Uterus (tissue), 4 donors: ENCODE measurements around the gene DYRK2. TPM values are rescaled to one million over a fixed set of nuclear protein-coding genes. Genes with fewer than 3 reads are reported as not detected.

Experiments
- DNase-seq, 2 donors: peaks; one replicate each; pipeline ENCODE4 v3.0.0-alpha.2; 2019 to 2020
- H3K27ac ChIP-seq, 2 donors: fragments of 200-600 bp; sonication (generic); 1 replicate in 1 of 2; 2 replicates in 1 of 2; pipeline ENCODE4 v1.5.1; 2016 to 2018
- H3K27me3 ChIP-seq, 2 donors: fragments of 200-600 bp; sonication (generic); one replicate each; pipeline ENCODE4 v1.5.1; 2018 to 2019; ENCODE audit warnings: control low read depth in 1 of 2
- H3K36me3 ChIP-seq, 2 donors: fragments of 200-600 bp; sonication (generic); one replicate each; pipeline ENCODE4 v1.5.1; 2019; ENCODE audit warnings: control low read depth in 1 of 2
- H3K4me1 ChIP-seq, 2 donors: fragments of 200-600 bp; sonication (generic); one replicate each; pipeline ENCODE4 v1.5.1; 2018 to 2019; ENCODE audit warnings: control low read depth in 1 of 2
- H3K4me3 ChIP-seq, 2 donors: fragments of 200-600 bp; sonication (generic); 1 replicate in 1 of 2; 2 replicates in 1 of 2; pipeline ENCODE4 v1.5.1; 2018 to 2019; ENCODE audit warnings: mild to moderate bottlenecking in 1 of 2
- H3K9me3 ChIP-seq, 2 donors: fragments of 200-600 bp; sonication (generic); one replicate each; pipeline ENCODE4 v1.5.1; 2019; ENCODE audit warnings: control low read depth in 1 of 2
- POLR2A ChIP-seq, 2 donors: fragments of 450-650 bp; IDR thresholded peaks; one replicate each; pipeline ENCODE4 v1.6.1; 2016; ENCODE audit warnings: antibody characterized with exemption in 2 of 2, mild to moderate bottlenecking in 1 of 2, moderate library complexity in 1 of 2
- intact Hi-C: fragments of 100-400 bp; cut with DNase I; formaldehyde crosslinking; loops from one replicate; pipeline ENCODE4 v1.15.1; 2023; ENCODE audit warnings: low total_unique reads
- total RNA-seq, 4 donors: library from RNA; depleted of rRNA in 3 of 4; stranded (reverse); fragments of >200 nt in 3 of 4; gene quantifications; one replicate each; pipeline versions ENCODE4 v1.1.0 to v1.2.4, GENCODE V29; 2014 to 2023
- TF ChIP-seq, protein P1 (sequence below), 4 experiments: fragments of 200-600 bp in 2 of 4; fragments of 450-650 bp in 2 of 4; sonication (generic) in 2 of 4; IDR thresholded peaks; one replicate each; pipeline ENCODE4 v1.5.1; 2016 to 2019; ENCODE audit warnings: antibody characterized with exemption in 4 of 4, mild to moderate bottlenecking in 2 of 4, moderate library complexity in 1 of 4
- donor health status: DM: yes; HTN: yes; CAD: no.

The DYRK2 gene
- total RNA-seq, 4 donors from 2014 or later, result 21.5 to 59.7 (median 34.7) TPM

GRCh38 chr12:67633708-67634107 is 14.8 kb upstream of the DYRK2 start:
- no peak for TF ChIP-seq POLR2A (IDR thresholded peaks at IDR 0.05)
- Histone ChIP-seq H3K4me1 (no peaks in the 10 kb centered on the region), H3K36me3 (no peaks in the 10 kb centered on the region), H3K27ac (no peak overlapping the region), H3K9me3 (no peaks in the 10 kb centered on the region), H3K4me3 (no peak overlapping the region), H3K27me3 (no peaks in the 10 kb centered on the region)
- DNase-seq, result no peak
- intact Hi-C loops, result no loop called here

DNA sequence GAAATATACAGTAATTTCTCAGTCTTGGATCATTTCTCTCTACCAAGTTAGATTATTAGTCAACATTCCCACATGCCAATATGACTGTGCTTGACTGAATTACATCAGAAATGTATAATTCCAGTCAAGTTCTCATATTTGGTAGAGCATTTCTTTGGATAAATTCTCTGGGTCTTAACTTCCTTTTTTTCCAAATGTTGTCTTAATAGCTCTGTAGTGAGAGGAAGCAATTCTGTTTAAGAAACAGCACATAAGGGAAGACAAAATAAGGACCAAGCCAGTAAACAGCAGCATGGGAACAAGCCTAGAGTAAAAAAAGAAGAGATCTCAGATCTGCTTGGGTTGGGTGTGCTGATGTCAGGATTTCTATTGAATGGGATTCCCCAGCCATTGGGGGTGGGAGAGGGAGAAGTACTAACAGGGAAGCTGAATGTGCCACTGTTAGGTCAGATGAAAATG is 14.2 kb upstream of the DYRK2 start:
- no peak overlapping the region for H3K27ac ChIP-seq
- no peaks in the 10 kb centered on the region for H3K36me3 ChIP-seq
- no peaks in the 10 kb centered on the region for H3K4me1 ChIP-seq
- no peaks in the 10 kb centered on the region for H3K27me3 ChIP-seq
- H3K4me3 ChIP-seq, result no peak overlapping the region
- DNase-seq, result no peak
- no peaks in the 10 kb centered on the region for H3K9me3 ChIP-seq
- no peak for TF ChIP-seq POLR2A (IDR thresholded peaks at IDR 0.05)
- TF ChIP-seq, protein P1, sequence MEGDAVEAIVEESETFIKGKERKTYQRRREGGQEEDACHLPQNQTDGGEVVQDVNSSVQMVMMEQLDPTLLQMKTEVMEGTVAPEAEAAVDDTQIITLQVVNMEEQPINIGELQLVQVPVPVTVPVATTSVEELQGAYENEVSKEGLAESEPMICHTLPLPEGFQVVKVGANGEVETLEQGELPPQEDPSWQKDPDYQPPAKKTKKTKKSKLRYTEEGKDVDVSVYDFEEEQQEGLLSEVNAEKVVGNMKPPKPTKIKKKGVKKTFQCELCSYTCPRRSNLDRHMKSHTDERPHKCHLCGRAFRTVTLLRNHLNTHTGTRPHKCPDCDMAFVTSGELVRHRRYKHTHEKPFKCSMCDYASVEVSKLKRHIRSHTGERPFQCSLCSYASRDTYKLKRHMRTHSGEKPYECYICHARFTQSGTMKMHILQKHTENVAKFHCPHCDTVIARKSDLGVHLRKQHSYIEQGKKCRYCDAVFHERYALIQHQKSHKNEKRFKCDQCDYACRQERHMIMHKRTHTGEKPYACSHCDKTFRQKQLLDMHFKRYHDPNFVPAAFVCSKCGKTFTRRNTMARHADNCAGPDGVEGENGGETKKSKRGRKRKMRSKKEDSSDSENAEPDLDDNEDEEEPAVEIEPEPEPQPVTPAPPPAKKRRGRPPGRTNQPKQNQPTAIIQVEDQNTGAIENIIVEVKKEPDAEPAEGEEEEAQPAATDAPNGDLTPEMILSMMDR (IDR thresholded peaks at IDR 0.05), result no peak
- intact Hi-C loops, result no loop called here

DNA sequence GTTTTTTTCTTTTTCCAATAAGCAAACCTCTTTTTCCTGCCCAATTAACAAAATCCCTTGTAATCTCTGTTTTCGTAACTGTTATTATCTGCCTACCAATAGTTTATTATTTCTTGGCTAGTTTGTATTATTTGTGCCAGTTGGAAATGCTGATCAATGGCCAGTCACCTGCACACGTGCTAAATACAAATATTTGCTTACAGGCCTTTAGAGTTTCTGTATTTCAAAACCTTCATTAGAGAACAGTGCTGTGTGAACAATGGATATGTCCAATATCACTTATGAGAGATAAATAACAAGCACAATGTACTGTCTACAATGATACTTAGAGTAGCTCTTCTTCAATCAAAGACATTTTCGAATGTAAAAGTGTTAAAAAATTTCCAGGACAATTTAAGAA is 10.8 kb upstream of the DYRK2 start:
- no peaks in the 10 kb centered on the region for H3K4me1 ChIP-seq
- intact Hi-C loops, result no loop called here
- H3K9me3 ChIP-seq, result no peaks in the 10 kb centered on the region
- no peak overlapping the region for H3K4me3 ChIP-seq
- TF ChIP-seq POLR2A (IDR thresholded peaks at IDR 0.05), result no peak
- TF ChIP-seq, protein P1 (IDR thresholded peaks at IDR 0.05), result no peak
- H3K27me3 ChIP-seq, result no peaks in the 10 kb centered on the region
- no peak for DNase-seq
- no peaks in the 10 kb centered on the region for H3K36me3 ChIP-seq
- no peak overlapping the region for H3K27ac ChIP-seq

DNA sequence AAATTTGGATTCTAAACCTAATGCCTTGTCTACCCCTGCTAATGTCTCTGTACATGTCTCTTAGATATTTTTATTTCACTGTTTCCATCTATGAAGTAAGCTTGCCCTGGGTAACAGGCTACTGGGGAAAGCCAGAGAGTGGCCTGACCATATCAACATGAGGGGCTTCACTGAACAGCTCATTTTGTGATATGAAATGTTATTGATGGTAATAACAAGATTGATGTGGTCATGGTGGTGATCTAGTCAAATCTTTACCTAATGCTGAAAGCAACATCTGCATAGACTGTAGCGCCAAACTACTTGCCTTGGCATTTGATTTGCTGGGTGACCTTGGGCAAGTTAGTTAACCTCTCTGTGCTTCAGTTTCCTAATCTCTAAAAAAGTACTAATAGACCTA is 9.9 kb upstream of the DYRK2 start:
- Histone ChIP-seq H3K36me3 (no peaks in the 10 kb centered on the region), H3K27me3 (no peaks in the 10 kb centered on the region), H3K9me3 (no peaks in the 10 kb centered on the region), H3K27ac (no peak overlapping the region), H3K4me3 (no peak overlapping the region), H3K4me1 (no peaks in the 10 kb centered on the region)
- no peak for TF ChIP-seq POLR2A (IDR thresholded peaks at IDR 0.05)
- TF ChIP-seq, protein P1 (IDR thresholded peaks at IDR 0.05), result no peak
- intact Hi-C loops, result no loop called here
- no peak for DNase-seq

GRCh38 chr12:67640863-67641262 is 7.7 kb upstream of the DYRK2 start:
- intact Hi-C loops, result loop anchor here (10.0 kb wide), 1 partner anchor 304 kb away; no protein-coding TSS in a partner anchor
- H3K27ac ChIP-seq, result no peak overlapping the region

More at GRCh38 chr12:67640863-67641262, 7.7 kb upstream of the DYRK2 start:
- DNase-seq, result no peak
- TF ChIP-seq POLR2A (IDR thresholded peaks at IDR 0.05), result no peak
- TF ChIP-seq, protein P1 (IDR thresholded peaks at IDR 0.05), result no peak
- H3K36me3 ChIP-seq, result no peaks in the 10 kb centered on the region
- no peaks in the 10 kb centered on the region for H3K4me1 ChIP-seq
- no peak overlapping the region for H3K4me3 ChIP-seq
- H3K9me3 ChIP-seq, result no peaks in the 10 kb centered on the region
- no peaks in the 10 kb centered on the region for H3K27me3 ChIP-seq
